HT1080 (cell line): Measurements from ENCODE around the gene IFI30. TPM values are rescaled to one million over a fixed set of nuclear protein-coding genes. Genes with fewer than 3 reads are reported as not detected.
"Not testable (repeated sequence)": the region's sequence is repeated elsewhere in the genome, so short reads cannot be mapped to it uniquely, and the experiment has no call there.

Experiments
- DNase-seq: peaks from one replicate; pipeline ENCODE4 v3.0.0-alpha.2; 2015; ENCODE audit warnings: low read depth
- total RNA-seq: library from RNA; depleted of rRNA; stranded (reverse); fragments of >200 nt; shearing (Covaris generic); gene quantifications from 2 replicates; pipeline ENCODE4 v1.2.3, GENCODE V29; 2014

The IFI30 gene
- total RNA-seq, 1 experiment from 2014 or later, result 1.5 TPM

GRCh38 chr19:18202397-18202777, 28.8 kb downstream of the IFI30 start:
- DNase-seq, result no peak

DNA sequence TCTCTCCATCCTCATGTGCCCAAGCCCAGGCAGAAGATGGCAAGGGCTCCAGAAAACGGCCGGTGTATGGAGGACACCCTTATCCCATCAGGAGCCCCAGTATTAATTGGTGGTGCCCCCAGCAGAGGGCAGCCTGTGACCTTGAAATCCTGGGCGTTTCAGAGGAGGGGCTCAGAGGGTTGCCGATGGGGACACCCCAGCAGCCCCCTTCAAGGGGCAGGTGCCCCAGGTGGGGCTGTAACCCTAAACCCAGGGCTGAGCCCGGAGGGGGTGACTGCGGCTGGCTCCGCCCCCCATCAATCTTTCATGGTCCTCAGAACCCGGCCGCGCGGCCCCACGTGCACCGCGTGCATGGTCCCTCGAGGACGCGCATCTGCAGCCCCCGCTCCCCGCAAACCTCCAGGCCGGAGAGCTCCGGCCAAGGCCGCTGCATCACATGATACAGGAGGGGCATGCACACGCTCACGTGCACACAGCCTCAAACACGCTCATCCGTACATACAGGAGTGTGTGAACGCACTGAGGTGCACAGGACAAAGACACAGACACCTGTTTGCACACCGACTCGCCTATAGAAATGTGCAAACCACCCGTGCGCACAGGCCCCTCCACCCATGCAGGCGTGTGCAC, 29.3 kb downstream of the IFI30 start:
- no peak for DNase-seq

DNA sequence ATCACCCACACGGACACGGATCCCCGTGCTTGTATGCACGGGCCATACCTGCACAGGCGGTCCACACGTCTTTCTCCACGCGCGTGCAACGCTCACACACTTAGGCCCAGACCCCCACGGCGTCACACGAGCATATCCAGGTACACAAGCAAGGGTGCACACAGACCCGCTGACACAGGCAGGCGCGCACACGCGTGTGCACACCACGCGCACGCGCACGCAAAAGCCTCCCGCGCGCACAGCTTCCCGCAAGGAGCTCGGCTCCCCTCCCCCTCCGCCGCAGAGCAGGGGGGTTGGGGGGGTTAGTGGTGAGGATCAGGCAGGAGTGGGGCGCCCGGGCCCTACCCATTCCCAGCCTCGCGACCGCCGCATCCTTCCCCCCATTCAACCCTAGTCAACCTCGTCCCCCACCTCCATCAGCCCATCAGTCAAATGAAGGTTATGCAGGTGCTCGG, 29.8 kb downstream of the IFI30 start:
- DNase-seq, result no peak

- peak; percentile 100 for DNase-seq
Measured at GRCh38 chr19:18203863-18204393, 30.3 kb downstream of the IFI30 start, which contains the start of gene RAB3A. Gene RAB3A, minus strand, starts transcription at chr19:18204042. Its CDS starts 1,302 bp downstream, at chr19:18202740.

- DNase-seq, result peak; percentile 7
Measured at GRCh38 chr19:18204394-18205199, 31.0 kb downstream of the IFI30 start.

DNA sequence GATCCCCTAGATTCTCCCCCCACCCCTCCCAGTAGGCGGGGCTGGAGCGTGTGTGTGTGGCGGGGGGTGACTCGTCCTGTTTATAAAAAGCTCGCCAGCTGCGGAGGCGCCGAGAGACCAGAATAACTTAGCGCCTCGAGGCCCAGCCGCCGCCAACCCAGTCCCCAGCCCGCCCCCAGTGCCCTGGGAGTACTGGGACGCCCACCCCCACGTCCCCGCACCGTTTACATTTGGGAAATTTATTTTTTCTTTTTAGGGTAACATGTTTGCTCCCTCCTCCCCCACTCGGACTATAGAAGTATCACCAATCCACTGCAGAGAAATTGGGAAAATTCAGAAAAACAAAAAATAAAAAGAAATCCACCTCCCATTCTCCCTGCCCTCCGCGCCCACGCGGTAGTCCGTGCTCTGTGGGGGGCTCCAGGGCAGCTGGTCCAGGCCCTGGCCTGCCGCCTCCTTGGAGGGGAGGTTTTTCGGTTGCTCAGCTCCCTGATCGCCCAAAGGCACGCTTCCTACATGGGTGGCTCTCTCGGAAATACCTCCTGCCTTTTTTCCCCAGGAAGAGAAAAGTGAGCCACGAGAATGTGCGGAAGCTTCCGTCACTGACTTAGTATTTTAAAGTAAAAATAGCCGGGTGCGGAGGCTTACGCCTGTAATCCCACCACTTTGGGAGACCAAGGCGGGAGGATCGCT, 31.7 kb downstream of the IFI30 start:
- DNase-seq, result peak; percentile 22

DNA sequence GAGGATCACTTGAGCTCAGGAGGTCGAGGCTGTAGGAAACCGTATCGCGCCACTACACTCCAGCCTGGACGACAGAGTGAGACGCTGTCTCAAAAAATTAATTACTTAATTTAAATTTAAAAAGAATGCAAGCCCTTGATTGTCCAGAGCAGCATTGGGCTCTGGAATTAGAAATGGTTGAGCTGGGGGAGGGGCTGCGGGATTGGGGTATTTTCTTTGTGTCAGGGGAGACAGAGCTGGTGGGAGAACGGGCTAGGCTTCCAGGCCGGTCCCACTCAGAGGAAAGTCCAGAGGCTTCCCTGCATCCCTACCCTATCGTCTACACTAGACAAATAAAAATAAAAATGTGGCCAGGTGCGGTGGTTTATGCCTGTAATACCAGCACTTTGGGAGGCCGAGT, 32.4 kb downstream of the IFI30 start:
- no peak for DNase-seq

GRCh38 chr19:18208098-18208951, 34.7 kb downstream of the IFI30 start:
- no peak for DNase-seq

- not testable (repeated sequence) for DNase-seq
Measured at GRCh38 chr19:18209912-18210311, 36.3 kb downstream of the IFI30 start.

DNA sequence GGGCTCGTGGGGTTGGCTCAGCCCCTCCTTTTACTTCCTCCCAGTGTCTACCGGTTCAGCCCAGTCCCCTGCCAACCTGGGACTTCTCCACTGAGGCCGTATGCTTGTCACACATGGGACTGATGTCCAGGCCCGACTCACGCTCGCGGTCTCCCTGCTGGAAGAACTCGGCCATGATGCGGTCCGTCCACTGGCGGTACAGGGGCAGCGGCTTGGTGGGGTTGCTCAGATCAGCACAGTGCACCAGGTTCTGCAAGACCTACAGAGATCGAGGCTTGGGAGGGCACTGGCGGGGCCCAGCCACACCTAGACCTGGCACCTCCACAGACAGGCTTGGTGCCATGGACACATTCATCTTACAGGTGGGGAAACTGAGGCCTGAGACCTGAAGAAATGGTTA, 38.1 kb downstream of the IFI30 start:
- no peak for DNase-seq

- DNase-seq, result peak; percentile 61
Measured at GRCh38 chr19:18214779-18215433, 41.3 kb downstream of the IFI30 start.

DNA sequence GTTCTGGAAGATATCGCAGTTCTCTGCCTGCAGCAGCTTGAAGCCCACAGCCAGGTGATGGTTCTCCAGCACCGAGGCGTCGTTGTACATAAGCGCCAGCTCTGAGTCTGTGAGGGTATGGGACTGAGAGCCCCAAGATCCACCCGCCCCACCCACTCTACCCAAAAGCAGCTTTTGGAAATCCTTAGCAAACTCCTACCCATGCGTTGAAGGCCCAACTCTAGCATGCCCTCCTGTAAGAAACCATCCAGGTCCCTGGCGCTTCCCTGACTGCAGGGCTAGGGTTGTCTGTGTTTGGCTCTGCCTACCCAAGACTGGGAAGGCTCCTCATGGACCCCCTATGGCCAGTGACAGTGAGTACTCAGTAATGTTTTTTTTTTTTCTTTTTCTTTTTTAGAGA, 43.2 kb downstream of the IFI30 start:
- DNase-seq, result no peak

DNA sequence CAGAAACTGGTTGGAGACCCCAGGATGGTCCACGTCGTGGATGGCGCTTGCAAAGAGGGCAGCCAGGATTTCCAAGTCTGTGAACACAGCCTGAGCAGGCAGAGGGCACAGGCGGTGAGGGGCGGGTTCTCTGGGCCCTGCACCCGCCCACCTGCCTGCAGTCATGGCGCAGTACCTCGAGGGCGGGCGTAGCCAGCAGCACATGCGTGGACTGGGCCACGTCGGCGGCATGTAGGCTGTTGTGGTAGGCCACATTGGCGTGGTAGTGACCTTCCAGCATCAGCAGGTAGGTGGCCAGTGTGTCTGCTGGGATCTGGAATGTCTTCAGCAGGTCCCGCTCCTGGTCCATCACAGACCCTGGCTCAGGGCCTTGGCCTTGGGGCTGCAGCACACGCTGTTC, 44.5 kb downstream of the IFI30 start:
- no peak for DNase-seq

GRCh38 chr19:18218600-18218999, 45.0 kb downstream of the IFI30 start:
- DNase-seq, result no peak

DNA sequence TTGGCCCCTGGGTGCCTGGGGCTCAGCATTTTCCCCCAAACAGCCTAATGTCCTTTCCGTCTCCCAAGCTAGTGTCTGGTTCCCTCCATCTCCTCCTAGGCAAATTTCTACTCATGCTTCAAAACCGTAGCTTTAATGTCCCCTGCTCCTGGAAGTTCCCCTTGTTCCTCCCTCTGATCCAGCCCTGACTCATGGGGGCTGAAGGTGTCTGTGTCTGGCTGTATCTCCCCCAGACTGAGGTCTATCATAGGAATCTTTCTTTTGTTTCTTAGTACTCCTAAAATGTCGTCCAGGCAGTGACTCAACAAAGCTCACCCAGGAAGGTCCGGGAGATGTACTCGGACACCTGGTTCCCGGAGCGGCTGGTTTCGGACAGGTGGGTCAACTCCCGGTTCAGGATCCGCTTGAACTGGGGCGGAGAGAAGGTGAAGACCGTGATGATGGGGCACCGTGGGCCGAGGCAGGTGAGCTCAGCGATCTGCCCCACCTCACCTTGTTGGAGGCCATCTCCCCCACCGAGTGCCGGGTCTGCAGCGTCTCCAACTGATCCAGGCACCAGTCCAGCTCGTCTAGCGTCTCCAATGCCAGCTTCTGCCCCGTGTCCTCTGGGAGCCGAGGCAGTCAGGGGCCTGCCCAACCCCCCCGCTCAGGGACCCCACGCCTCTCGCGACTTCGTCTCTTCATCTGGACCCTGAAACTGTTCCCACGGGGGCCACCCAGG, 46.5 kb downstream of the IFI30 start:
- no peak for DNase-seq

- DNase-seq, result no peak
Measured at GRCh38 chr19:18220632-18221275, 47.1 kb downstream of the IFI30 start.

GRCh38 chr19:18221815-18222725, 48.5 kb downstream of the IFI30 start:
- no peak for DNase-seq

DNA sequence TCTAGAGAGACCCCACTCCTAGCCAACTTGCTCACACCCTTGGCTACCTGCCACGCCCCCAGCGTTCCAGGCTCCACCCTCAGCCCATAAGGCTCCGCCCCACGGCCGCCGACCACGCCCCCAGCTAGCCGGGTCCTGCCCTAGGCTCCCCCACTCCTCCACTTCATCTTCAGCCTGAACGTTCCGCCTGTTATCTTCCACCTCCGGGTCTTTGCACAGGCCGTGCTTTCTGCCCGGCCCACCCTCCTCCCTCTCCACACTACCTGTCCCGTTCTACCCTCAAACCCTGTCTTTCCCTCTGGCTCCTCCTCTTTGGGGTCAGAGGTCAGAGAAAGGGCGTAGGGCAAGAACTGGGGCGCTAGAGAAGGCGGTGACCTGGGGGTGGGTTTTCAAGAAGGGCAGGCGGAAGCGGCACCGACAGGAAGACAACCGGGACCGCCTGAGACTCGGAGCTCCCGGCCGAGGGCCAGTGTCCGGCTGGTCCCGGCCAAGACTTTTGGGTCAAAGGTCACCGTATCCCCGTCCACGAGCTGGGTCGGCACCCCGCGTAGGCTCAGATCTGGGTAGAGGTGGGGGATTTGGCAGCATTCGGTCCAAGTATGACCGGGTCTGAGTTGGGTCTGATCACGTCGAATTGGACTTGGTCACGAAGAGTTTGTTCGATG, 50.4 kb downstream of the IFI30 start:
- peak; percentile 32 for DNase-seq
